Measurements from ENCODE around the gene DHDH. TPM values are rescaled to one million over a fixed set of nuclear protein-coding genes. Genes with fewer than 3 reads are reported as not detected.

Gene DHDH
- total and polyA plus RNA-seq, 2 of the 13 experiments (the other 11 are each of a cell fraction or from before 2014, with no cell fraction given): 0.13 to 0.91 TPM

DNA sequence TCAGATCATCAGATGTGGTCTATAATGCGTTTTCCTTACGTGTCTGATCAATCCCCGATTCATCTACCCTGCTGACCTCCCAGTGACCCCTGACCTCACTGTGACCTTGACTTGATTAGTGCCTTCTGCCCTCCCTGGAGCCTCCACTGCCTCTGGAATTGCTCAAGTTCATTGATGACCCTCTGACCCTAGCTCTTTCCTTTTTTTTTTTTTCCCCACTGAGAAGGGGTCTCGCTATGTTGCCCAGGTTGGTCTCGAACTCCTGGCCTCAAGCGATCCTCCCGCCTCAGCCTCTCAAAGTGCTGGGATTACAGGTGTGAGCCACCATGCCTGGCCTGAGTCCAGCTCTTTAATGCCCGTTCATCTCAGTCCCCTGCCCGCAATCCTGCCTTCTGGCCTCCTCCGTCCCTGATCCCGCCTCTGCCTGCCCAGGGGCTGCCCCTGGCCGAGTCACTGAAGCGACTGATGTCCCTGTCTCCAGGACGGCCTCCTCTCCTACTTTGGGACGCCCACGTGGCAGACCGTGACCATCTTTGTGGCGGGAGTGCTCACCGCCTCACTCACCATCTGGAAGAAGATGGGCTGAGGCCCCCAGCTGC lies 27.7 kb downstream of the DHDH start (continued):
- TF ChIP-seq ZBTB8A (CRISPR knock-in tag; IDR thresholded peaks at IDR 0.05; ENCODE audit: borderline replicate concordance, low read depth): no peak
- TF ChIP-seq ZNF484 (CRISPR knock-in tag; IDR thresholded peaks at IDR 0.05; ENCODE audit: borderline replicate concordance, low read depth): no peak
- TF ChIP-seq FOXJ3 (CRISPR knock-in tag; IDR thresholded peaks at IDR 0.05; ENCODE audit: borderline replicate concordance): no peak
- no peak for TF ChIP-seq TMF1 (CRISPR knock-in tag; IDR thresholded peaks at IDR 0.05; ENCODE audit: low read depth)
- TF ChIP-seq SMAD9 (CRISPR knock-in tag; IDR thresholded peaks at IDR 0.05): no peak
- no peak for TF ChIP-seq CAMTA2 (CRISPR knock-in tag; IDR thresholded peaks at IDR 0.05; ENCODE audit: borderline replicate concordance)
- TF ChIP-seq ARHGAP35 (CRISPR knock-in tag; IDR thresholded peaks at IDR 0.05; ENCODE audit: borderline replicate concordance): no peak
- TF ChIP-seq ARID2 (CRISPR knock-in tag; IDR thresholded peaks at IDR 0.05; ENCODE audit: borderline replicate concordance): no peak
- no peak for TF ChIP-seq MXI1 (IDR thresholded peaks at IDR 0.05; ENCODE audit: borderline replicate concordance, low read depth, low read length)
- no peak for TF ChIP-seq HDAC1 (CRISPR knock-in tag; IDR thresholded peaks at IDR 0.05)
- TF ChIP-seq ZNF335 (CRISPR knock-in tag; IDR thresholded peaks at IDR 0.05): no peak
- peak; percentile 49; the same call in 1 of the 2 replicates for TF ChIP-seq ZNF768 (CRISPR knock-in tag; IDR thresholded peaks at IDR 0.05)
- no peak for TF ChIP-seq RNF2 (conservative IDR thresholded peaks at IDR 0.05; ENCODE audit: low read depth)
- TF ChIP-seq JUNB (CRISPR knock-in tag; IDR thresholded peaks at IDR 0.05; ENCODE audit: borderline replicate concordance): peak; percentile 71; the same call in 1 of the 2 replicates
- TF ChIP-seq, protein P1, sequence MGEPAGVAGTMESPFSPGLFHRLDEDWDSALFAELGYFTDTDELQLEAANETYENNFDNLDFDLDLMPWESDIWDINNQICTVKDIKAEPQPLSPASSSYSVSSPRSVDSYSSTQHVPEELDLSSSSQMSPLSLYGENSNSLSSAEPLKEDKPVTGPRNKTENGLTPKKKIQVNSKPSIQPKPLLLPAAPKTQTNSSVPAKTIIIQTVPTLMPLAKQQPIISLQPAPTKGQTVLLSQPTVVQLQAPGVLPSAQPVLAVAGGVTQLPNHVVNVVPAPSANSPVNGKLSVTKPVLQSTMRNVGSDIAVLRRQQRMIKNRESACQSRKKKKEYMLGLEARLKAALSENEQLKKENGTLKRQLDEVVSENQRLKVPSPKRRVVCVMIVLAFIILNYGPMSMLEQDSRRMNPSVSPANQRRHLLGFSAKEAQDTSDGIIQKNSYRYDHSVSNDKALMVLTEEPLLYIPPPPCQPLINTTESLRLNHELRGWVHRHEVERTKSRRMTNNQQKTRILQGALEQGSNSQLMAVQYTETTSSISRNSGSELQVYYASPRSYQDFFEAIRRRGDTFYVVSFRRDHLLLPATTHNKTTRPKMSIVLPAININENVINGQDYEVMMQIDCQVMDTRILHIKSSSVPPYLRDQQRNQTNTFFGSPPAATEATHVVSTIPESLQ (CRISPR knock-in tag; conservative IDR thresholded peaks at IDR 0.05): no peak
- no peak for TF ChIP-seq GABPA (IDR thresholded peaks at IDR 0.05; ENCODE audit: low read depth, low read length)
- TF ChIP-seq GABPA (CRISPR knock-in tag; IDR thresholded peaks at IDR 0.05; ENCODE audit: low read depth): no peak
- TF ChIP-seq, protein P2, sequence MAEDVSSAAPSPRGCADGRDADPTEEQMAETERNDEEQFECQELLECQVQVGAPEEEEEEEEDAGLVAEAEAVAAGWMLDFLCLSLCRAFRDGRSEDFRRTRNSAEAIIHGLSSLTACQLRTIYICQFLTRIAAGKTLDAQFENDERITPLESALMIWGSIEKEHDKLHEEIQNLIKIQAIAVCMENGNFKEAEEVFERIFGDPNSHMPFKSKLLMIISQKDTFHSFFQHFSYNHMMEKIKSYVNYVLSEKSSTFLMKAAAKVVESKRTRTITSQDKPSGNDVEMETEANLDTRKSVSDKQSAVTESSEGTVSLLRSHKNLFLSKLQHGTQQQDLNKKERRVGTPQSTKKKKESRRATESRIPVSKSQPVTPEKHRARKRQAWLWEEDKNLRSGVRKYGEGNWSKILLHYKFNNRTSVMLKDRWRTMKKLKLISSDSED (CRISPR knock-in tag; IDR thresholded peaks at IDR 0.05): no peak
- no peak for TF ChIP-seq ELF4 (CRISPR knock-in tag; IDR thresholded peaks at IDR 0.05; ENCODE audit: borderline replicate concordance)
- no peak for TF ChIP-seq ZNF44 (CRISPR knock-in tag; IDR thresholded peaks at IDR 0.05)
- TF ChIP-seq GATAD2A (CRISPR knock-in tag; IDR thresholded peaks at IDR 0.05): peak; percentile 14; the same call in 1 of the 2 replicates
- TF ChIP-seq, protein P3, sequence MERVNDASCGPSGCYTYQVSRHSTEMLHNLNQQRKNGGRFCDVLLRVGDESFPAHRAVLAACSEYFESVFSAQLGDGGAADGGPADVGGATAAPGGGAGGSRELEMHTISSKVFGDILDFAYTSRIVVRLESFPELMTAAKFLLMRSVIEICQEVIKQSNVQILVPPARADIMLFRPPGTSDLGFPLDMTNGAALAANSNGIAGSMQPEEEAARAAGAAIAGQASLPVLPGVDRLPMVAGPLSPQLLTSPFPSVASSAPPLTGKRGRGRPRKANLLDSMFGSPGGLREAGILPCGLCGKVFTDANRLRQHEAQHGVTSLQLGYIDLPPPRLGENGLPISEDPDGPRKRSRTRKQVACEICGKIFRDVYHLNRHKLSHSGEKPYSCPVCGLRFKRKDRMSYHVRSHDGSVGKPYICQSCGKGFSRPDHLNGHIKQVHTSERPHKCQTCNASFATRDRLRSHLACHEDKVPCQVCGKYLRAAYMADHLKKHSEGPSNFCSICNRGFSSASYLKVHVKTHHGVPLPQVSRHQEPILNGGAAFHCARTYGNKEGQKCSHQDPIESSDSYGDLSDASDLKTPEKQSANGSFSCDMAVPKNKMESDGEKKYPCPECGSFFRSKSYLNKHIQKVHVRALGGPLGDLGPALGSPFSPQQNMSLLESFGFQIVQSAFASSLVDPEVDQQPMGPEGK (CRISPR knock-in tag; IDR thresholded peaks at IDR 0.05): no peak
- no peak for TF ChIP-seq CHD4 (IDR thresholded peaks at IDR 0.05; ENCODE audit: borderline replicate concordance, low read length)
- no peak for TF ChIP-seq SMYD3 (CRISPR knock-in tag; IDR thresholded peaks at IDR 0.05)
- TF ChIP-seq, protein P4, sequence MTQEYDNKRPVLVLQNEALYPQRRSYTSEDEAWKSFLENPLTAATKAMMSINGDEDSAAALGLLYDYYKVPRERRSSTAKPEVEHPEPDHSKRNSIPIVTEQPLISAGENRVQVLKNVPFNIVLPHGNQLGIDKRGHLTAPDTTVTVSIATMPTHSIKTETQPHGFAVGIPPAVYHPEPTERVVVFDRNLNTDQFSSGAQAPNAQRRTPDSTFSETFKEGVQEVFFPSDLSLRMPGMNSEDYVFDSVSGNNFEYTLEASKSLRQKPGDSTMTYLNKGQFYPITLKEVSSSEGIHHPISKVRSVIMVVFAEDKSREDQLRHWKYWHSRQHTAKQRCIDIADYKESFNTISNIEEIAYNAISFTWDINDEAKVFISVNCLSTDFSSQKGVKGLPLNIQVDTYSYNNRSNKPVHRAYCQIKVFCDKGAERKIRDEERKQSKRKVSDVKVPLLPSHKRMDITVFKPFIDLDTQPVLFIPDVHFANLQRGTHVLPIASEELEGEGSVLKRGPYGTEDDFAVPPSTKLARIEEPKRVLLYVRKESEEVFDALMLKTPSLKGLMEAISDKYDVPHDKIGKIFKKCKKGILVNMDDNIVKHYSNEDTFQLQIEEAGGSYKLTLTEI (CRISPR knock-in tag; conservative IDR thresholded peaks at IDR 0.05): no peak
